Esophagus squamous epithelium (tissue), 5 donors: ENCODE data around the gene CRYBG1. TPM values are rescaled to one million over a fixed set of nuclear protein-coding genes. Genes with fewer than 3 reads are reported as not detected.

Experiments
- DNase-seq: peaks from one replicate; lab custom pipeline; 2025; lab: John Stamatoyannopoulos, UW
- H3K27ac ChIP-seq, 4 donors: fragments of 200-600 bp; sonication (generic); one replicate each; pipeline ENCODE4 v1.5.1; 2016 to 2019; ENCODE audit warnings: mild to moderate bottlenecking in 1 of 4
- H3K27me3 ChIP-seq, 4 donors: fragments of 200-600 bp; sonication (generic); 1 replicate in 3 of 4; 2 replicates in 1 of 4; pipeline versions ENCODE4 v1.5.1 to v1.6.0; 2017 to 2021; ENCODE audit warnings: antibody characterized with exemption in 1 of 4
- H3K36me3 ChIP-seq, 3 donors: fragments of 200-600 bp; sonication (generic); one replicate each; pipeline ENCODE4 v1.5.1; 2016 to 2019
- H3K4me1 ChIP-seq, 3 donors: fragments of 200-600 bp; sonication (generic); one replicate each; pipeline ENCODE4 v1.5.1; 2017 to 2019
- H3K4me3 ChIP-seq, 4 donors: fragments of 200-600 bp; sonication (generic); 1 replicate in 3 of 4; 2 replicates in 1 of 4; pipeline ENCODE4 v1.5.1; 2016 to 2019; ENCODE audit warnings: mild to moderate bottlenecking in 2 of 4, moderate library complexity in 1 of 4
- H3K9me3 ChIP-seq, 3 donors: fragments of 200-600 bp; sonication (generic); one replicate each; pipeline ENCODE4 v1.5.1; 2016 to 2019
- POLR2A ChIP-seq, 4 donors: fragments of 450-650 bp; IDR thresholded peaks; one replicate each; pipeline ENCODE4 v1.6.1; 2017; ENCODE audit warnings: antibody characterized with exemption in 4 of 4, mild to moderate bottlenecking in 4 of 4, moderate library complexity in 3 of 4
- WGBS, 2 donors: methylation state at CpG; one replicate each; pipeline ENCODE4 v1.1.5; 2018; 5-methylcytosine and 5-hydroxymethylcytosine counted together
- intact Hi-C: fragments of 100-400 bp; cut with DNase I; formaldehyde crosslinking; loops from one replicate; pipeline ENCODE4 v1.15.0; 2022
- total RNA-seq, 4 donors: library from RNA; depleted of rRNA; stranded (reverse); fragments of >200 nt; gene quantifications; one replicate each; pipeline ENCODE4 v1.1.0, GENCODE V29; 2016
- TF ChIP-seq, protein P1 (sequence below), 6 experiments: fragments of 450-650 bp in 4 of 6; fragments of 200-600 bp in 2 of 6; sonication (generic) in 2 of 6; IDR thresholded peaks; one replicate each; pipeline ENCODE4 v1.5.1; 2016 to 2019; ENCODE audit warnings: antibody characterized with exemption in 6 of 6, mild to moderate bottlenecking in 4 of 6, moderate library complexity in 4 of 6
- donor health status: DM: yes; HTN: yes; CAD: no.

Gene CRYBG1
- total RNA-seq, 4 donors from 2014 or later, result 119 to 185 (median 153) TPM

DNA sequence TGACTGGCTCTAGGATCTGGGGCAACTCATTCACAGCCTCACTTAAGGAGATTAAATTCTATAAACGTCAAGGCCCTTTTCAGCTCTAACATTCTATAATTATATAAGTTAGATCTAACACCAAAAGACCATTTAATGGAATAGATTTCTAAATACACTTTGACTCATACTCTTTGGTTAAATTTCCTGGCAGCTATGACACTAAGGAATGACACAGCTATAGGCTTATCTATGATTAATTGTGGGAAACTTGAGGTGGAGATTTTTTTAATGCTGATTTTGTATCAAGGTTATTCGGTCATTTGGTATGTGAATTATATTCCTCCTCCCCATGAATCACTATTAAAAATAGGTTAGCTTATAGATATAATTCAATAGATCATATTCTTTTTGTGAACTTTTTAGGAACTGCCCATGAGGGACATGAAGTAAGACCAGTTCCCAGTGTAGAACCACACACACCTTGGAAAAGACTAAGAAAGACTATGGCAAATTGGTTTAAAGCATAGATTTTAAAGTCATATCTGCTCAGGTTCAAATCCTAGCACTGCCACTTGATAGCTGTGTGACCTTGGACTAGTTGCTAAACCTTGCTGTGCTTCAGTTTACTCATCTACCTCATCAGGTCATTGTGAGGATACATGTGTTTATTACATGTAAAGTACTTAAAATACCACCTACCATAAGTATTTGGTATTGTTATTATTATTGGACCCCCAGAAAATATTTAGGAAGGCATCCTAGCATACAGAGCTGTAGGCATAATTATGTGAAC is 116.0 kb downstream of the CRYBG1 start:
- H3K27me3 ChIP-seq, result no peaks in the 10 kb centered on the region
- intact Hi-C loops, result no loop called here
- no peak for TF ChIP-seq POLR2A (IDR thresholded peaks at IDR 0.05)
- DNase-seq, result no peak
- H3K27ac ChIP-seq, result peak overlapping the region; percentile 60 to 68 (median 66)
- no peaks in the 10 kb centered on the region for H3K36me3 ChIP-seq
- 31 to 39% methylated on average over 2 of the region's 2 CpGs for WGBS, 2 donors
- peaks cover 0 to 56% (median 28%) of the 10 kb centered on the region in 3 donors for H3K4me1 ChIP-seq
- no peak overlapping the region for H3K4me3 ChIP-seq
- no peaks in the 10 kb centered on the region for H3K9me3 ChIP-seq

DNA sequence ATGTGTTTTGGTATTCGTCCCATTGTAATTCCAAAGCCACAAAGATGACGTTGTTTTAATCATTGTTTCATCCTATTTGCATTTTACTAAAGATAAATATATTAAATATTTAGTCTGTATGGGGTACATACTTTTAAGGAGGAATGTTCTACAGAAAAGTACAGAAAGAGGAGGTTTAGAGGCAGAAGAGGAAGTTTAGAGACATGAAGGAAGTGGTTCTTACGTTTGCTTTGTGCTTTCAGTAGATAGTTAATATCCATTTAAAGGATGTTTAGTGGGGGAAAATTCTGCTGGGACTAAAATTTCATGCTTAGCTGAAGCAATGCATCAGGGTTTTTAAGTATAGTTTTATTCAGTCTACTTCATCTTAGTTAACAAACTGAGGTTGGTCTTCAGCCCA is 116.6 kb downstream of the CRYBG1 start:
- WGBS, 2 donors, result 51 to 53% methylated on average over 3 of the region's 3 CpGs
- DNase-seq, result no peak
- intact Hi-C loops, result no loop called here
- H3K9me3 ChIP-seq, result no peaks in the 10 kb centered on the region
- no peak overlapping the region for H3K4me3 ChIP-seq
- peak overlapping the region in 2 of 4 donors; percentile 25 to 60 for H3K27ac ChIP-seq
- TF ChIP-seq POLR2A (IDR thresholded peaks at IDR 0.05), result no peak
- TF ChIP-seq, protein P1, sequence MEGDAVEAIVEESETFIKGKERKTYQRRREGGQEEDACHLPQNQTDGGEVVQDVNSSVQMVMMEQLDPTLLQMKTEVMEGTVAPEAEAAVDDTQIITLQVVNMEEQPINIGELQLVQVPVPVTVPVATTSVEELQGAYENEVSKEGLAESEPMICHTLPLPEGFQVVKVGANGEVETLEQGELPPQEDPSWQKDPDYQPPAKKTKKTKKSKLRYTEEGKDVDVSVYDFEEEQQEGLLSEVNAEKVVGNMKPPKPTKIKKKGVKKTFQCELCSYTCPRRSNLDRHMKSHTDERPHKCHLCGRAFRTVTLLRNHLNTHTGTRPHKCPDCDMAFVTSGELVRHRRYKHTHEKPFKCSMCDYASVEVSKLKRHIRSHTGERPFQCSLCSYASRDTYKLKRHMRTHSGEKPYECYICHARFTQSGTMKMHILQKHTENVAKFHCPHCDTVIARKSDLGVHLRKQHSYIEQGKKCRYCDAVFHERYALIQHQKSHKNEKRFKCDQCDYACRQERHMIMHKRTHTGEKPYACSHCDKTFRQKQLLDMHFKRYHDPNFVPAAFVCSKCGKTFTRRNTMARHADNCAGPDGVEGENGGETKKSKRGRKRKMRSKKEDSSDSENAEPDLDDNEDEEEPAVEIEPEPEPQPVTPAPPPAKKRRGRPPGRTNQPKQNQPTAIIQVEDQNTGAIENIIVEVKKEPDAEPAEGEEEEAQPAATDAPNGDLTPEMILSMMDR (IDR thresholded peaks at IDR 0.05), result no peak
- H3K36me3 ChIP-seq, result peaks cover 0 to 5% (median 0%) of the 10 kb centered on the region in 3 donors
- no peaks in the 10 kb centered on the region for H3K27me3 ChIP-seq
- H3K4me1 ChIP-seq, result peaks cover 0 to 56% (median 28%) of the 10 kb centered on the region in 3 donors

DNA sequence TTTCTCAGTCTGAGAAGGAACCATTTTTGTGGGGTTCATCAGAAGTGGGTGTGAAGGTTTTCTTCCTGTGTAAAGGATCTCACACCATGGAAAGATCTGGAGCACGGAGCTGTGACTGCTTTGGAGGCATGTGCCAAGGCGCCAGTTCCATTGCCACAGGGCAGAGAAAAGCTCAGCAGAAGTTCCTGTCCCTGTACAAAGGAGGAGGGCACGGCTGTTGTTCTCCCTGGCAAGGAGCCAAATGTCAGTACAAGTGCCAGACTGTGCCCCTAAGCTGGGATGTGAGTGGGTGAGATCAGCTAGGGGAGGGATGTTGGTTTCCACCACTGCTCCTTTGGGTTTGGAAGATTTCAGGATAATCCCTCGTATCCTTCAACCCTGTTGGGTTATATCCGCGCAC is 117.3 kb downstream of the CRYBG1 start:
- 56 to 58% methylated on average over 5 to 6 of the region's 6 CpGs for WGBS, 2 donors
- TF ChIP-seq POLR2A (IDR thresholded peaks at IDR 0.05), result no peak
- TF ChIP-seq, protein P1 (IDR thresholded peaks at IDR 0.05), result no peak
- Histone ChIP-seq H3K27ac (peak overlapping the region in 1 of 4 donors; percentile 47), H3K4me1 (peaks cover 0 to 53% (median 28%) of the 10 kb centered on the region in 3 donors), H3K4me3 (no peak overlapping the region), H3K27me3 (no peaks in the 10 kb centered on the region), H3K9me3 (no peaks in the 10 kb centered on the region), H3K36me3 (peaks cover 0 to 5% (median 0%) of the 10 kb centered on the region in 3 donors)
- intact Hi-C loops, result no loop called here
- DNase-seq, result no peak

DNA sequence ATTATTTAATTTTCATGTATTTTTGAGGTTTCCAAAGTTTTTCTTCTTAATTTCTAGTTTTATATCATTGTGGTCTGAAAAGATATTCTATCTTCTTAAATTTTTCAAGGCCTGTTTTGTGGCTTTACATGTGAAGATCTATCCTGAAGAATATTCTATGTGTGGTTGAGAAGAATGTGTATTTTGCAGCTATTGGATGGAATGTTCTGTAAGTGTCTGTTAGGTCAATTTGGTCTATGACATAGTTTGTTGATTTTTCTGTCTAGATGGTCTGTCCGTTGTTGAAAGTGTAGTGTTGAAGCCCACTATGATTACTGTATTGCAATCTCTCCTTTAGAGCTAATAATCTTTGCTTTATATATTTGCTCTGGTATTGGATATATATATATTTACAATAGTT is 125.7 kb downstream of the CRYBG1 start:
- H3K4me3 ChIP-seq, result no peak overlapping the region
- TF ChIP-seq POLR2A (IDR thresholded peaks at IDR 0.05), result no peak
- TF ChIP-seq, protein P1 (IDR thresholded peaks at IDR 0.05), result no peak
- no peak overlapping the region for H3K27ac ChIP-seq
- no peaks in the 10 kb centered on the region for H3K27me3 ChIP-seq
- H3K9me3 ChIP-seq, result no peaks in the 10 kb centered on the region
- no peak for DNase-seq
- 64 to 76% methylated on average over 1 of the region's 1 CpG for WGBS, 2 donors
- intact Hi-C loops, result no loop called here
- H3K36me3 ChIP-seq, result peaks cover 0 to 5% (median 0%) of the 10 kb centered on the region in 3 donors
- peaks cover 0 to 23% (median 7%) of the 10 kb centered on the region in 3 donors for H3K4me1 ChIP-seq

GRCh38 chr6:106488494-106489370 is 128.2 kb downstream of the CRYBG1 start:
- 69 to 82% methylated on average over 2 to 4 of the region's 4 CpGs for WGBS, 2 donors
- intact Hi-C loops, result no loop called here
- Histone ChIP-seq H3K4me3 (no peak overlapping the region), H3K27ac (no peak overlapping the region), H3K9me3 (no peaks in the 10 kb centered on the region), H3K4me1 (peaks cover 0 to 23% (median 7%) of the 10 kb centered on the region in 3 donors), H3K36me3 (no peaks in the 10 kb centered on the region), H3K27me3 (no peaks in the 10 kb centered on the region)
- no peak for DNase-seq
- TF ChIP-seq POLR2A (IDR thresholded peaks at IDR 0.05), result no peak
- TF ChIP-seq, protein P1 (IDR thresholded peaks at IDR 0.05), result no peak
